BJ (cell line): ENCODE results near the gene ZNF213. TPM values are rescaled to one million over a fixed set of nuclear protein-coding genes. Genes with fewer than 3 reads are reported as not detected.

Source experiments
- CTCF ChIA-PET: fragments of 350-600 bp; formaldehyde crosslinking; extraction: SDS; loops from one replicate; lab custom pipeline; 2021; ENCODE audit warnings: antibody characterized with exemption, inconsistent platforms; lab: Yijun Ruan, JAX
- POLR2A ChIA-PET: fragments of 300-600 bp; sonication (Branson Sonifier 250); formaldehyde crosslinking; extraction: SDS; loops from one replicate; lab custom pipeline; 2021; ENCODE audit warnings: antibody characterized with exemption; lab: Charles Lee
- DNase-seq: peaks from one replicate; pipeline ENCODE4 v3.0.0-alpha.2; 2011; ENCODE audit warnings: low read depth
- H3K27me3 ChIP-seq: 2 replicates; pipeline ENCODE4 v1.6.0; 2011; ENCODE audit warnings: low read length; ENCODE audit not compliant: control insufficient read depth, insufficient read depth
- H3K36me3 ChIP-seq: 2 replicates; pipeline ENCODE4 v1.5.1; 2011; ENCODE audit warnings: low read length; ENCODE audit not compliant: control insufficient read depth, insufficient read depth
- H3K4me3 ChIP-seq: 2 replicates; pipeline ENCODE4 v1.5.1; 2011; ENCODE audit warnings: low read depth, mild to moderate bottlenecking, control low read depth, low read length
- CTCF ChIP-seq: IDR thresholded peaks from 2 replicates; pipeline ENCODE4 v1.5.1; 2011; ENCODE audit warnings: low read depth, mild to moderate bottlenecking, control low read depth, inconsistent platforms, low read length, moderate library complexity; ENCODE audit not compliant: insufficient read depth
- polyA plus RNA-seq: library from polyadenylated mRNA; depleted of rRNA; stranded (reverse); fragments of >200 nt; gene quantifications from 2 replicates; pipeline ENCODE4 v1.2.3, GENCODE V29; 2011

The ZNF213 gene
- polyA plus RNA-seq, 1 experiment: 0.77 TPM

GRCh38 chr16:3123986-3124886 lies 10.6 kb upstream of the ZNF213 start:
- peak; percentile 61 for DNase-seq
- ChIA-PET CTCF (interaction anchor here (6.6 kb wide), 1 partner anchor 65 kb away, joined by 56 read pairs; no protein-coding TSS in a partner anchor), POLR2A (interaction anchor here (0.7 kb wide), 1 partner anchor 18 kb away, joined by 3 read pairs; no protein-coding TSS in a partner anchor)
- no peaks in the 10 kb centered on the region for H3K27me3 ChIP-seq
- H3K36me3 ChIP-seq: peaks cover 18% of the 10 kb centered on the region
- TF ChIP-seq CTCF: peak; percentile 51
- peak overlapping the region; percentile 68 for H3K4me3 ChIP-seq

- DNase-seq: no peak
- ChIA-PET POLR2A (no interaction called here), CTCF (interaction anchor here (0.8 to 6.6 kb wide), 7 partner anchors 10 to 97 kb away, joined by 3 to 57 read pairs (median 5); no protein-coding TSS in a partner anchor)
- Histone ChIP-seq H3K4me3 (no peak overlapping the region), H3K36me3 (peaks cover 7% of the 10 kb centered on the region), H3K27me3 (no peaks in the 10 kb centered on the region)
- TF ChIP-seq CTCF: no peak
Measured at GRCh38 chr16:3127745-3128144, 7.1 kb upstream of the ZNF213 start.

- Histone ChIP-seq H3K4me3 (no peak overlapping the region), H3K36me3 (peaks cover 7% of the 10 kb centered on the region), H3K27me3 (no peaks in the 10 kb centered on the region)
- CTCF ChIA-PET: interaction anchor here (0.6 to 6.6 kb wide), 38 partner anchors 9 to 1548 kb away, joined by 3 to 57 read pairs (median 5); partner anchors contain the start of genes HCFC1R1, THOC6, TNFRSF12A and ZSCAN10
- TF ChIP-seq CTCF: peak; percentile 92
- DNase-seq: no peak
- POLR2A ChIA-PET: interaction anchor here (0.6 to 1.0 kb wide), 2 partner anchors 98 to 981 kb away, joined by 3 read pairs; no protein-coding TSS in a partner anchor
Measured at GRCh38 chr16:3129137-3130131, 5.4 kb upstream of the ZNF213 start.

- ChIA-PET POLR2A (no interaction called here), CTCF (interaction anchor here (0.6 to 2.1 kb wide), 14 partner anchors 8 to 128 kb away, joined by 3 to 15 read pairs (median 3); no protein-coding TSS in a partner anchor)
- Histone ChIP-seq H3K4me3 (no peak overlapping the region), H3K27me3 (no peaks in the 10 kb centered on the region), H3K36me3 (peaks cover 6% of the 10 kb centered on the region)
- peak; percentile 62 for TF ChIP-seq CTCF
- no peak for DNase-seq
Measured at GRCh38 chr16:3131755-3132377, 3.0 kb upstream of the ZNF213 start.
